ENCODE measurements around the gene ATP2B2. TPM values are rescaled to one million over a fixed set of nuclear protein-coding genes. Genes with fewer than 3 reads are reported as not detected.
A peak's percentile ranks its signal among the peaks of the same experiment; 100 is the strongest.

The ATP2B2 gene
- total RNA-seq, 1 experiment from 2014 or later: not detected

- Mint-ChIP-seq H3K27ac (ENCODE audit: unreplicated experiment) (no peak overlapping the region), H3K4me3 (ENCODE audit: low read depth, unreplicated experiment) (no peak overlapping the region), H3K9me3 (ENCODE audit: low read depth, unreplicated experiment) (peaks cover 2% of the 10 kb centered on the region), H3K36me3 (ENCODE audit: insufficient read depth, unreplicated experiment) (no peaks in the 10 kb centered on the region), H3K27me3 (ENCODE audit: unreplicated experiment) (peaks cover 69% of the 10 kb centered on the region), H3K4me1 (ENCODE audit: low read depth, unreplicated experiment) (no peaks in the 10 kb centered on the region)
- CTCF ChIA-PET: no interaction called here
- DNase-seq: no peak
- no TSS peak for BruUV-seq (replicated peaks)
- no peak for TF ChIP-seq CTCF (IDR thresholded peaks at IDR 0.05; ENCODE audit: unreplicated experiment)
- intact Hi-C loops (cut with micrococcal nuclease; ENCODE audit: unreplicated experiment): no loop called here
Measured at GRCh38 chr3:10552631-10552943, 47.2 kb upstream of the ATP2B2 start.

- no peak for TF ChIP-seq CTCF (IDR thresholded peaks at IDR 0.05; ENCODE audit: unreplicated experiment)
- Mint-ChIP-seq H3K4me3 (ENCODE audit: low read depth, unreplicated experiment) (no peak overlapping the region), H3K9me3 (ENCODE audit: low read depth, unreplicated experiment) (peaks cover 2% of the 10 kb centered on the region), H3K27ac (ENCODE audit: unreplicated experiment) (no peak overlapping the region), H3K36me3 (ENCODE audit: insufficient read depth, unreplicated experiment) (no peaks in the 10 kb centered on the region), H3K4me1 (ENCODE audit: low read depth, unreplicated experiment) (no peaks in the 10 kb centered on the region), H3K27me3 (ENCODE audit: unreplicated experiment) (peaks cover 69% of the 10 kb centered on the region)
- no TSS peak for BruUV-seq (replicated peaks)
- peak; percentile 72 for DNase-seq
- CTCF ChIA-PET: interaction anchor here (0.6 kb wide), 1 partner anchor 132 kb away, joined by 3 read pairs; no protein-coding TSS in a partner anchor
- intact Hi-C loops (cut with micrococcal nuclease; ENCODE audit: unreplicated experiment): no loop called here
Measured at GRCh38 chr3:10551821-10552630, 46.6 kb upstream of the ATP2B2 start.

DNA sequence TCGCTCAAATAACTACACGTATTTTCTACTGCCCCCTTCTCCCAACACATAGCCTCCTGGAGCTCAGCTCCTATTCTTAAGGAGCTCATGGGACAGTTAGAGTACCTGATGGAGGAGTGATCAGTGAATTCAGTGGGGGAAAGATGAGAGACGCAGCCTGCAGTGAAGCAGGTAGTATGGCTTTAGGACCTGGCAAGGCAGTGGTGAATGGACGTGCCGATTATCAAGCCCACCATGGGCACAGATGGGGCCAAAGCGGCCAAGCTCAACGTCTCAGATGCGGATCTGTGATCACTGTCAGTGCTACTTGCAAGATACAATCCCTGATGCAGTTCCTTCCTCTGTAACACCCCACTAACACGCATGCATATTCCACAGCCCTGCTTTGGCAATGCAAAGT, 45.8 kb upstream of the ATP2B2 start:
- TF ChIP-seq CTCF (IDR thresholded peaks at IDR 0.05; ENCODE audit: unreplicated experiment): no peak
- CTCF ChIA-PET: no interaction called here
- BruUV-seq (replicated peaks): no TSS peak

GRCh38 chr3:10550705-10551104, 45.3 kb upstream of the ATP2B2 start:
- Mint-ChIP-seq H3K27ac (ENCODE audit: unreplicated experiment) (no peak overlapping the region), H3K36me3 (ENCODE audit: insufficient read depth, unreplicated experiment) (no peaks in the 10 kb centered on the region), H3K27me3 (ENCODE audit: unreplicated experiment) (peaks cover 69% of the 10 kb centered on the region), H3K9me3 (ENCODE audit: low read depth, unreplicated experiment) (peaks cover 2% of the 10 kb centered on the region), H3K4me1 (ENCODE audit: low read depth, unreplicated experiment) (no peaks in the 10 kb centered on the region), H3K4me3 (ENCODE audit: low read depth, unreplicated experiment) (no peak overlapping the region)
- intact Hi-C loops (cut with micrococcal nuclease; ENCODE audit: unreplicated experiment): no loop called here
- no peak for TF ChIP-seq CTCF (IDR thresholded peaks at IDR 0.05; ENCODE audit: unreplicated experiment)
- BruUV-seq (replicated peaks): no TSS peak
- CTCF ChIA-PET: no interaction called here
- no peak for DNase-seq

More for the DNA sequence above, 45.8 kb upstream of the ATP2B2 start:
- Mint-ChIP-seq H3K9me3 (ENCODE audit: low read depth, unreplicated experiment) (peaks cover 2% of the 10 kb centered on the region), H3K4me3 (ENCODE audit: low read depth, unreplicated experiment) (no peak overlapping the region), H3K36me3 (ENCODE audit: insufficient read depth, unreplicated experiment) (no peaks in the 10 kb centered on the region), H3K27ac (ENCODE audit: unreplicated experiment) (no peak overlapping the region), H3K4me1 (ENCODE audit: low read depth, unreplicated experiment) (no peaks in the 10 kb centered on the region), H3K27me3 (ENCODE audit: unreplicated experiment) (peaks cover 69% of the 10 kb centered on the region)
- no peak for DNase-seq
- intact Hi-C loops (cut with micrococcal nuclease; ENCODE audit: unreplicated experiment): no loop called here
